Adrenal gland (tissue), 5 donors: ENCODE results near the gene LUM.

ENCODE experiments used
- POLR2A ChIP-seq, 2 donors: fragments of 450-650 bp; IDR thresholded peaks; one replicate each; pipeline ENCODE4 v1.6.1; 2017; ENCODE audit warnings: antibody characterized with exemption in 2 of 2, mild to moderate bottlenecking in 2 of 2, moderate library complexity in 1 of 2
- TF ChIP-seq, protein P1 (sequence below), 6 experiments: fragments of 450-650 bp in 4 of 6; fragments of 200-600 bp in 2 of 6; sonication (generic) in 1 of 6; IDR thresholded peaks; 1 replicate in 5 of 6; 2 replicates in 1 of 6; pipeline versions ENCODE4 v1.5.1 to v1.8.0; 2016 to 2021; ENCODE audit warnings: antibody characterized with exemption in 6 of 6, mild to moderate bottlenecking in 2 of 6, moderate library complexity in 1 of 6
- donor health status: DM: no; HTN: no; CAD: no.

DNA sequence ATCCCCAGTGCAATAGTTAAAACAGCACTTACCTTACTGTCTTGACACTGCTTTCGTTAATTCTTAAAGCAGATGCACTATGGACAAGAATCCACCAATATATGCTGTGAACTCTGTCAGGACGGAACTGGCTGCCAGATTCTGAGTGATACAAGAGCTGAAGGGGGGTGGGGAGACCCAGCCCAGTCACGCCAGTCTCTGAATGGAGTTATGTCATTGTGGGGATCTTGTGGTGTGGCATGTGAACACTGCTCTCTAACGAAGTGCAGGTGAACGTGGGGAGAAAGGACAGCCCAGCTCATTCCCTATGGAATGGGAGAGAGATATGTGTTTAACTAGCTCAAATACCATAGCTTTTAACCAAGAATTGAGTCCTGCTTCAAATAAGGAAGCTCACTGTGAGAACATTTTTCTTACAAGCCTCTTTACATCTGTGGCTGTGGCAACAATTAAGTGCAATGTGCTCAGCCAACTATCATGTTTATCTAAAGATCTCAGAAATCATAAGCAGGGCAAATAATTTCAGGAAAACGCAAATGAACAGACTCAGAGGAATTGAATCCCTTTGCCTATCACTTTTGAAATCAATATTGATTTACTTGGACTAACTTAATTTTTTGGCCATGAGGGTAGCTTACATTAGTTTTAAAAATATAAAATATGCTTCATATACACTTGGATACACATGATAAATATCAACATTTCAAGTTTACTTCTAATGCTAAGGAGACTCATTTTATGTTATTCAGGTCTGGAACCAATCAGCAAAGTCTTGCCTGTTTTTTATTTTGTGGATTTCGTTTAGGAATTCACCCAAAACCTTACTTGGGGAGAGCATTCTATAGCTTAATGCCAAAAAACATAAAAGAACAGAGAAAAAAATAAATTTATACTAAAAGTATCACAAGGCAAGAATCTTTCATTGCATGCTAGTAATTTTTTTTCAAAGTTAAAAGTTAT, at the start of gene LUM:
- TF ChIP-seq, protein P1, sequence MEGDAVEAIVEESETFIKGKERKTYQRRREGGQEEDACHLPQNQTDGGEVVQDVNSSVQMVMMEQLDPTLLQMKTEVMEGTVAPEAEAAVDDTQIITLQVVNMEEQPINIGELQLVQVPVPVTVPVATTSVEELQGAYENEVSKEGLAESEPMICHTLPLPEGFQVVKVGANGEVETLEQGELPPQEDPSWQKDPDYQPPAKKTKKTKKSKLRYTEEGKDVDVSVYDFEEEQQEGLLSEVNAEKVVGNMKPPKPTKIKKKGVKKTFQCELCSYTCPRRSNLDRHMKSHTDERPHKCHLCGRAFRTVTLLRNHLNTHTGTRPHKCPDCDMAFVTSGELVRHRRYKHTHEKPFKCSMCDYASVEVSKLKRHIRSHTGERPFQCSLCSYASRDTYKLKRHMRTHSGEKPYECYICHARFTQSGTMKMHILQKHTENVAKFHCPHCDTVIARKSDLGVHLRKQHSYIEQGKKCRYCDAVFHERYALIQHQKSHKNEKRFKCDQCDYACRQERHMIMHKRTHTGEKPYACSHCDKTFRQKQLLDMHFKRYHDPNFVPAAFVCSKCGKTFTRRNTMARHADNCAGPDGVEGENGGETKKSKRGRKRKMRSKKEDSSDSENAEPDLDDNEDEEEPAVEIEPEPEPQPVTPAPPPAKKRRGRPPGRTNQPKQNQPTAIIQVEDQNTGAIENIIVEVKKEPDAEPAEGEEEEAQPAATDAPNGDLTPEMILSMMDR (IDR thresholded peaks at IDR 0.05): no peak
- no peak for TF ChIP-seq POLR2A (IDR thresholded peaks at IDR 0.05)
